Common myeloid progenitor, CD34-positive (primary cell): Measurements from ENCODE around the gene NTM.

ENCODE experiments used
- CTCF ChIA-PET: fragments of 350-600 bp; sonication (Branson Sonifier 250); formaldehyde crosslinking; loops from one replicate; lab custom pipeline; 2021; ENCODE audit warnings: antibody characterized with exemption; lab: Charles Lee
- POLR2A ChIA-PET: fragments of 350-600 bp; sonication (Branson Sonifier 250); formaldehyde crosslinking; loops from one replicate; lab custom pipeline; 2021; ENCODE audit warnings: antibody characterized with exemption; lab: Charles Lee
- DNase-seq, 3 donors: peaks; one replicate each; pipeline versions ENCODE4 v3.0.0 to v3.0.0-alpha.2; 2013
- H3K27ac ChIP-seq, 2 experiments: 1 replicate in 1 of 2; 2 replicates in 1 of 2; pipeline ENCODE4 v1.7.0; 2013; ENCODE audit warnings: inconsistent platforms in 2 of 2, low read length in 2 of 2, mild to moderate bottlenecking in 2 of 2, low read depth in 1 of 2, moderate library complexity in 1 of 2; ENCODE audit not compliant: severe bottlenecking in 2 of 2, insufficient read depth in 1 of 2, poor library complexity in 1 of 2
- H3K27me3 ChIP-seq, 5 experiments: replicated peaks in 2 of 5; 1 replicate in 3 of 5; 2 replicates in 2 of 5; pipeline versions ENCODE4 v1.6.1 to v1.7.0; 2013; ENCODE audit warnings: low read length in 4 of 5, mild to moderate bottlenecking in 2 of 5, moderate library complexity in 2 of 5, inconsistent platforms in 1 of 5; ENCODE audit not compliant: insufficient read depth in 5 of 5, control insufficient read depth in 4 of 5
- H3K36me3 ChIP-seq, 4 experiments: 1 replicate in 2 of 4; 2 replicates in 2 of 4; pipeline versions ENCODE4 v1.6.1 to v1.7.0; 2013; ENCODE audit warnings: low read length in 3 of 4, control low read depth in 1 of 4, mild to moderate bottlenecking in 1 of 4; ENCODE audit not compliant: control insufficient read depth in 4 of 4, insufficient read depth in 4 of 4
- H3K4me1 ChIP-seq, 4 experiments: 1 replicate in 3 of 4; 2 replicates in 1 of 4; pipeline versions ENCODE4 v1.6.1 to v1.7.1; 2013; ENCODE audit warnings: low read length in 3 of 4, mild to moderate bottlenecking in 3 of 4, control low read depth in 1 of 4, inconsistent platforms in 1 of 4, moderate library complexity in 1 of 4; ENCODE audit not compliant: control insufficient read depth in 4 of 4, insufficient read depth in 4 of 4; ENCODE audit errors: control extremely low read depth in 1 of 4
- H3K4me3 ChIP-seq, 7 experiments: 1 replicate in 4 of 7; 2 replicates in 3 of 7; pipeline versions ENCODE4 v1.5.1 to v1.7.0; 2013; ENCODE audit warnings: mild to moderate bottlenecking in 7 of 7, low read length in 6 of 7, moderate library complexity in 6 of 7, inconsistent platforms in 2 of 7, low read depth in 2 of 7, control low read depth in 1 of 7; ENCODE audit not compliant: insufficient read depth in 4 of 7, control insufficient read depth in 1 of 7; ENCODE audit errors: extremely low read depth in 1 of 7
- H3K9me3 ChIP-seq, 5 experiments: 1 replicate in 4 of 5; 2 replicates in 1 of 5; pipeline versions ENCODE4 v1.6.1 to v1.7.1; 2013; ENCODE audit warnings: low read length in 4 of 5, mild to moderate bottlenecking in 2 of 5, inconsistent platforms in 1 of 5, low read depth in 1 of 5, moderate library complexity in 1 of 5; ENCODE audit not compliant: control insufficient read depth in 4 of 5, insufficient read depth in 2 of 5; ENCODE audit errors: control extremely low read depth in 1 of 5
- WGBS: methylation state at CpG from one replicate; pipeline ENCODE4 v1.1.5; 2013; ENCODE audit not compliant: insufficient coverage; 5-methylcytosine and 5-hydroxymethylcytosine counted together

The NTM gene

GRCh38 chr11:131764649-131765048, 394.2 kb downstream of the NTM start:
- Histone ChIP-seq H3K27ac (no peak overlapping the region), H3K27me3 (no peaks in the 10 kb centered on the region), H3K4me1 (no peaks in the 10 kb centered on the region), H3K9me3 (no peaks in the 10 kb centered on the region), H3K36me3 (no peaks in the 10 kb centered on the region), H3K4me3 (no peak overlapping the region)
- DNase-seq: no peak
- CTCF ChIA-PET: no interaction called here
- POLR2A ChIA-PET: no interaction called here
- WGBS: 61% methylated on average over 2 of the region's 3 CpGs

- 93% methylated on average over 4 of the region's 7 CpGs for WGBS
- ChIA-PET POLR2A (no interaction called here), CTCF (no interaction called here)
- Histone ChIP-seq H3K27me3 (no peaks in the 10 kb centered on the region), H3K36me3 (no peaks in the 10 kb centered on the region), H3K27ac (no peak overlapping the region), H3K9me3 (no peaks in the 10 kb centered on the region), H3K4me3 (no peak overlapping the region), H3K4me1 (no peaks in the 10 kb centered on the region)
- DNase-seq: no peak
Measured at GRCh38 chr11:131766637-131767036, 396.2 kb downstream of the NTM start.

GRCh38 chr11:131767421-131767820, 397.0 kb downstream of the NTM start:
- Histone ChIP-seq H3K27ac (no peak overlapping the region), H3K4me3 (no peak overlapping the region), H3K4me1 (no peaks in the 10 kb centered on the region), H3K27me3 (no peaks in the 10 kb centered on the region), H3K9me3 (no peaks in the 10 kb centered on the region), H3K36me3 (no peaks in the 10 kb centered on the region)
- WGBS: 93% methylated on average over 4 of the region's 4 CpGs
- CTCF ChIA-PET: no interaction called here
- no peak for DNase-seq
- POLR2A ChIA-PET: no interaction called here

GRCh38 chr11:131770801-131771200, 400.4 kb downstream of the NTM start:
- 100% methylated on average over 4 of the region's 5 CpGs for WGBS
- no peak for DNase-seq
- no peaks in the 10 kb centered on the region for H3K4me1 ChIP-seq
- no peaks in the 10 kb centered on the region for H3K9me3 ChIP-seq
- ChIA-PET POLR2A (no interaction called here), CTCF (interaction anchor here (0.6 kb wide), 1 partner anchor 806 kb away, joined by 3 read pairs; no protein-coding TSS in a partner anchor)
- no peak overlapping the region for H3K4me3 ChIP-seq
- no peaks in the 10 kb centered on the region for H3K27me3 ChIP-seq
- H3K27ac ChIP-seq: no peak overlapping the region
- H3K36me3 ChIP-seq: no peaks in the 10 kb centered on the region

- 86% methylated on average over 1 of the region's 1 CpG for WGBS
- DNase-seq: no peak
- no peaks in the 10 kb centered on the region for H3K4me1 ChIP-seq
- no peak overlapping the region for H3K4me3 ChIP-seq
- H3K9me3 ChIP-seq: no peaks in the 10 kb centered on the region
- POLR2A ChIA-PET: no interaction called here
- no peaks in the 10 kb centered on the region for H3K27me3 ChIP-seq
- no peaks in the 10 kb centered on the region for H3K36me3 ChIP-seq
- no peak overlapping the region for H3K27ac ChIP-seq
- CTCF ChIA-PET: interaction anchor here (0.6 kb wide), 1 partner anchor 807 kb away, joined by 3 read pairs; no protein-coding TSS in a partner anchor
Measured at GRCh38 chr11:131771471-131771870, 401.1 kb downstream of the NTM start.

GRCh38 chr11:131773626-131774025, 403.2 kb downstream of the NTM start:
- WGBS: 97% methylated on average over 5 of the region's 6 CpGs
- no peaks in the 10 kb centered on the region for H3K27me3 ChIP-seq
- ChIA-PET CTCF (no interaction called here), POLR2A (no interaction called here)
- H3K9me3 ChIP-seq: no peaks in the 10 kb centered on the region
- no peak for DNase-seq
- no peaks in the 10 kb centered on the region for H3K36me3 ChIP-seq
- no peak overlapping the region for H3K4me3 ChIP-seq
- no peaks in the 10 kb centered on the region for H3K4me1 ChIP-seq
- no peak overlapping the region for H3K27ac ChIP-seq

- no peaks in the 10 kb centered on the region for H3K4me1 ChIP-seq
- POLR2A ChIA-PET: no interaction called here
- H3K27ac ChIP-seq: no peak overlapping the region
- WGBS: 71% methylated on average over 3 of the region's 3 CpGs
- H3K27me3 ChIP-seq: peaks cover 0 to 4% (median 0%) of the 10 kb centered on the region in 5 experiments
- CTCF ChIA-PET: interaction anchor here (0.7 to 1.5 kb wide), 3 partner anchors 17 to 284 kb away, joined by 3 to 4 read pairs (median 3); no protein-coding TSS in a partner anchor
- H3K4me3 ChIP-seq: no peak overlapping the region
- H3K9me3 ChIP-seq: no peaks in the 10 kb centered on the region
- DNase-seq: no peak
- no peaks in the 10 kb centered on the region for H3K36me3 ChIP-seq
Measured at GRCh38 chr11:131776211-131776610, 405.8 kb downstream of the NTM start.
